C4-2B (cell line): Measurements from ENCODE around the gene LBHD1.

Experiments used
- ZFX ChIP-seq: fragments of 450-650 bp; IDR thresholded peaks from 2 replicates; pipeline ENCODE4 v1.6.1; 2017
- TF ChIP-seq, protein P1 (sequence below): fragments of 450-650 bp; conservative IDR thresholded peaks from 2 replicates; pipeline ENCODE4 v1.5.1; 2017; ENCODE audit warnings: mild to moderate bottlenecking

DNA sequence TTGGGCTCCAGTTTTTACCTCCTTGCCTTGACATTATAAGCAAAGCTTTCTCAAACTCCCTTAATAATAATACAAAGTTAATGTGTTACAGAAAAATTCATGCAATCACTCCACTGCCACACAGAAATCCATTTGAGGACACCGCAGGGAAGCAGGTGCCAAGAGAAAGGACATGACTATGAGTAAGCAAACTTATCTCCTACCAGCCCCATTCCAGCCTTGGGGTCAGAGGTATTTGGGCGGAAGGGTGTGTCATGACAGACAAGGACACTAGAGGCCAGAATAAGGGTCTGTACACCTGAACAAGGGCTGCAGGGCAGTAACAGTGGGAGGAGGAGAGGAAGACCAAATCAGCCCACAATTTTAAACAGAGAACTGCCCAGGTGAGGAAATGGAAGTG is 41.3 kb upstream of the LBHD1 start:
- TF ChIP-seq, protein P1, sequence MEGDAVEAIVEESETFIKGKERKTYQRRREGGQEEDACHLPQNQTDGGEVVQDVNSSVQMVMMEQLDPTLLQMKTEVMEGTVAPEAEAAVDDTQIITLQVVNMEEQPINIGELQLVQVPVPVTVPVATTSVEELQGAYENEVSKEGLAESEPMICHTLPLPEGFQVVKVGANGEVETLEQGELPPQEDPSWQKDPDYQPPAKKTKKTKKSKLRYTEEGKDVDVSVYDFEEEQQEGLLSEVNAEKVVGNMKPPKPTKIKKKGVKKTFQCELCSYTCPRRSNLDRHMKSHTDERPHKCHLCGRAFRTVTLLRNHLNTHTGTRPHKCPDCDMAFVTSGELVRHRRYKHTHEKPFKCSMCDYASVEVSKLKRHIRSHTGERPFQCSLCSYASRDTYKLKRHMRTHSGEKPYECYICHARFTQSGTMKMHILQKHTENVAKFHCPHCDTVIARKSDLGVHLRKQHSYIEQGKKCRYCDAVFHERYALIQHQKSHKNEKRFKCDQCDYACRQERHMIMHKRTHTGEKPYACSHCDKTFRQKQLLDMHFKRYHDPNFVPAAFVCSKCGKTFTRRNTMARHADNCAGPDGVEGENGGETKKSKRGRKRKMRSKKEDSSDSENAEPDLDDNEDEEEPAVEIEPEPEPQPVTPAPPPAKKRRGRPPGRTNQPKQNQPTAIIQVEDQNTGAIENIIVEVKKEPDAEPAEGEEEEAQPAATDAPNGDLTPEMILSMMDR: no peak
- no peak for TF ChIP-seq ZFX
